ENCODE results near the gene SRRM3.
"Not testable (repeated sequence)": the region's sequence is repeated elsewhere in the genome, so short reads cannot be mapped to it uniquely, and the experiment has no call there.

SRRM3 gene

GRCh38 chr7:76185187-76185896 is 16.4 kb upstream of the SRRM3 start:
- no peak overlapping the region for H3K4me3 ChIP-seq (ENCODE audit: low read length)
- DNase-seq (ENCODE audit: low read depth, low spot score), result no peak

- H3K4me3 ChIP-seq (ENCODE audit: low read length), result no peak overlapping the region
- no peak for DNase-seq (ENCODE audit: low read depth, low spot score)
Measured at GRCh38 chr7:76187272-76187671, 14.4 kb upstream of the SRRM3 start.

- H3K4me3 ChIP-seq (ENCODE audit: low read length), result no peak overlapping the region
- no peak for DNase-seq (ENCODE audit: low read depth, low spot score)
Measured at GRCh38 chr7:76189276-76189675, 12.4 kb upstream of the SRRM3 start.

- H3K4me3 ChIP-seq (ENCODE audit: low read length), result no peak overlapping the region
- peak; percentile 66 for DNase-seq (ENCODE audit: low read depth, low spot score)
Measured at GRCh38 chr7:76191783-76192240, 9.9 kb upstream of the SRRM3 start.

GRCh38 chr7:76193466-76193865 is 8.2 kb upstream of the SRRM3 start:
- no peak overlapping the region for H3K4me3 ChIP-seq (ENCODE audit: low read length)
- no peak for DNase-seq (ENCODE audit: low read depth, low spot score)

GRCh38 chr7:76193883-76194282 is 7.8 kb upstream of the SRRM3 start:
- H3K4me3 ChIP-seq (ENCODE audit: low read length), result no peak overlapping the region
- no peak for DNase-seq (ENCODE audit: low read depth, low spot score)

- DNase-seq (ENCODE audit: low read depth, low spot score), result no peak
- H3K4me3 ChIP-seq (ENCODE audit: low read length), result no peak overlapping the region
Measured at GRCh38 chr7:76196786-76197185, 4.9 kb upstream of the SRRM3 start.

GRCh38 chr7:76198202-76198601 is 3.5 kb upstream of the SRRM3 start:
- H3K4me3 ChIP-seq (ENCODE audit: low read length), result no peak overlapping the region
- no peak for DNase-seq (ENCODE audit: low read depth, low spot score)

- H3K4me3 ChIP-seq (ENCODE audit: low read length), result no peak overlapping the region
- no peak for DNase-seq (ENCODE audit: low read depth, low spot score)
Measured at GRCh38 chr7:76202666-76203030, 952 bp downstream of the SRRM3 start.

- DNase-seq (ENCODE audit: low read depth, low spot score), result no peak
- no peak overlapping the region for H3K4me3 ChIP-seq (ENCODE audit: low read length)
Measured at GRCh38 chr7:76204147-76204546, 2.5 kb downstream of the SRRM3 start.

- no peak for DNase-seq (ENCODE audit: low read depth, low spot score)
- no peak overlapping the region for H3K4me3 ChIP-seq (ENCODE audit: low read length)
Measured at GRCh38 chr7:76206633-76207032, 4.9 kb downstream of the SRRM3 start.

- H3K4me3 ChIP-seq (ENCODE audit: low read length), result no peak overlapping the region
- no peak for DNase-seq (ENCODE audit: low read depth, low spot score)
Measured at GRCh38 chr7:76209310-76209709, 7.6 kb downstream of the SRRM3 start.

GRCh38 chr7:76211216-76211615 is 9.5 kb downstream of the SRRM3 start:
- DNase-seq (ENCODE audit: low read depth, low spot score), result no peak
- no peak overlapping the region for H3K4me3 ChIP-seq (ENCODE audit: low read length)

GRCh38 chr7:76215349-76215748 is 13.7 kb downstream of the SRRM3 start:
- DNase-seq (ENCODE audit: low read depth, low spot score); H3K4me3 ChIP-seq (ENCODE audit: low read length): not testable (repeated sequence)

- no peak for DNase-seq (ENCODE audit: low read depth, low spot score)
- H3K4me3 ChIP-seq (ENCODE audit: low read length), result no peak overlapping the region
Measured at GRCh38 chr7:76216381-76217082, 14.8 kb downstream of the SRRM3 start.

GRCh38 chr7:76217942-76218566 is 16.4 kb downstream of the SRRM3 start:
- no peak for DNase-seq (ENCODE audit: low read depth, low spot score)
- H3K4me3 ChIP-seq (ENCODE audit: low read length), result no peak overlapping the region

GRCh38 chr7:76220185-76221057 is 18.7 kb downstream of the SRRM3 start:
- DNase-seq (ENCODE audit: low read depth, low spot score), result no peak

GRCh38 chr7:76222333-76222732 is 20.6 kb downstream of the SRRM3 start:
- no peak overlapping the region for H3K4me3 ChIP-seq (ENCODE audit: low read length)
- no peak for DNase-seq (ENCODE audit: low read depth, low spot score)

More at GRCh38 chr7:76220185-76221057, 18.7 kb downstream of the SRRM3 start:
- no peak overlapping the region for H3K4me3 ChIP-seq (ENCODE audit: low read length)

- no peak for DNase-seq (ENCODE audit: low read depth, low spot score)
- H3K4me3 ChIP-seq (ENCODE audit: low read length), result no peak overlapping the region
Measured at GRCh38 chr7:76222839-76223238, 21.1 kb downstream of the SRRM3 start.
